GM23338 (cell line): Measurements from ENCODE around the gene MMP15. TPM values are rescaled to one million over a fixed set of nuclear protein-coding genes. Genes with fewer than 3 reads are reported as not detected.

Source experiments
- ATAC-seq: fragments of 200-7000 bp; cut with Tn5 transposase; 3 replicates; pipeline ENCODE4 v1.9.1; 2020
- DNase-seq: peaks from one replicate; pipeline ENCODE4 v3.0.0-alpha.2; 2015; ENCODE audit warnings: low spot score
- H2AFZ ChIP-seq: fragments of 200-600 bp; sonication (generic); 2 replicates; pipeline ENCODE4 v1.8.0; 2016; ENCODE audit warnings: antibody characterized with exemption, mild to moderate bottlenecking, moderate library complexity
- H3F3A ChIP-seq: fragments of 200-600 bp; sonication (generic); replicated peaks from 2 replicates; pipeline ENCODE4 v1.8.0; 2017; ENCODE audit warnings: antibody characterized with exemption, mixed run types, low read depth
- H3K27ac ChIP-seq: fragments of 200-600 bp; sonication (generic); 2 replicates; pipeline ENCODE4 v1.6.1; 2016; ENCODE audit warnings: low read depth
- H3K27me3 ChIP-seq: fragments of 200-600 bp; sonication (generic); 2 replicates; pipeline ENCODE4 v1.8.0; 2016; ENCODE audit warnings: mild to moderate bottlenecking, mixed run types, moderate library complexity; ENCODE audit not compliant: insufficient read depth
- H3K36me3 ChIP-seq: fragments of 200-600 bp; sonication (generic); 2 replicates; pipeline ENCODE4 v1.8.0; 2016; ENCODE audit warnings: mild to moderate bottlenecking; ENCODE audit not compliant: insufficient read depth
- H3K4me1 ChIP-seq: fragments of 200-600 bp; sonication (generic); 2 replicates; pipeline ENCODE4 v1.8.0; 2016; ENCODE audit warnings: mild to moderate bottlenecking, moderate library complexity; ENCODE audit not compliant: insufficient read depth
- H3K4me2 ChIP-seq: fragments of 200-600 bp; sonication (generic); 2 replicates; pipeline ENCODE4 v1.7.1; 2017; ENCODE audit warnings: mixed run types
- H3K4me3 ChIP-seq: fragments of 200-600 bp; sonication (generic); 2 replicates; pipeline ENCODE4 v1.6.1; 2016; ENCODE audit warnings: mixed run types
- H3K79me2 ChIP-seq: fragments of 200-600 bp; sonication (generic); replicated peaks from 2 replicates; pipeline ENCODE4 v1.8.0; 2017; ENCODE audit warnings: mild to moderate bottlenecking; ENCODE audit not compliant: insufficient read depth
- H3K9me2 ChIP-seq: fragments of 200-600 bp; sonication (generic); 2 replicates; pipeline ENCODE4 v1.8.0; 2017; ENCODE audit not compliant: insufficient read depth
- H4K20me1 ChIP-seq: fragments of 200-600 bp; sonication (generic); replicated peaks from 2 replicates; pipeline ENCODE4 v1.8.0; 2017; ENCODE audit warnings: mild to moderate bottlenecking; ENCODE audit not compliant: insufficient read depth
- H3K27ac Mint-ChIP-seq: 2 replicates; pipeline ENCODE4 v1.8.0; 2020; ENCODE audit warnings: inconsistent platforms, mild to moderate bottlenecking, moderate library complexity, mixed read lengths
- H3K27me3 Mint-ChIP-seq: 3 replicates; pipeline ENCODE4 v1.8.0; 2022; ENCODE audit warnings: low read depth, mild to moderate bottlenecking, moderate library complexity, mixed read lengths, inconsistent platforms; ENCODE audit not compliant: insufficient read depth, poor library complexity
- H3K36me3 Mint-ChIP-seq: 3 replicates; pipeline ENCODE4 v1.8.0; 2021; ENCODE audit warnings: low read depth, mild to moderate bottlenecking, inconsistent platforms, moderate library complexity, mixed read lengths
- H3K4me1 Mint-ChIP-seq: 3 replicates; pipeline ENCODE4 v1.8.0; 2020; ENCODE audit warnings: mild to moderate bottlenecking, inconsistent platforms, mixed read lengths
- H3K4me3 Mint-ChIP-seq: 3 replicates; pipeline ENCODE4 v1.8.0; 2021; ENCODE audit warnings: moderate library complexity, mild to moderate bottlenecking, inconsistent platforms, mixed read lengths
- H3K9me3 Mint-ChIP-seq: 3 replicates; pipeline ENCODE4 v1.8.0; 2020; ENCODE audit warnings: moderate library complexity, mild to moderate bottlenecking, inconsistent platforms, mixed read lengths
- EZH2 ChIP-seq: fragments of 200-600 bp; sonication (generic); IDR thresholded peaks from one replicate; pipeline ENCODE4 v1.8.0; 2017; ENCODE audit warnings: antibody characterized with exemption, mild to moderate bottlenecking, low read depth; ENCODE audit not compliant: unreplicated experiment
- EZH2phosphoT487 ChIP-seq: fragments of 200-600 bp; sonication (generic); IDR thresholded peaks from one replicate; pipeline ENCODE4 v1.8.1; 2018; ENCODE audit warnings: antibody characterized with exemption; ENCODE audit not compliant: unreplicated experiment
- NANOG ChIP-seq: IDR thresholded peaks from 2 replicates; pipeline ENCODE4 v1.6.1; 2016; ENCODE audit warnings: antibody characterized with exemption, borderline replicate concordance
- POLR2AphosphoS5 ChIP-seq: IDR thresholded peaks from 2 replicates; pipeline ENCODE4 v1.6.1; 2016; ENCODE audit warnings: antibody characterized with exemption, low read depth
- STAT1 ChIP-seq: IDR thresholded peaks from one replicate; pipeline ENCODE4 v1.6.1; 2016; ENCODE audit warnings: antibody characterized with exemption; ENCODE audit not compliant: unreplicated experiment
- ZNF114 ChIP-seq: fragments of 250-450 bp; sonication (Bioruptor Pico); IDR thresholded peaks from 2 replicates; pipeline ENCODE4 v1.5.0; 2020; ENCODE audit warnings: mild to moderate bottlenecking, moderate library complexity
- ZNF331 ChIP-seq: fragments of 250-450 bp; sonication (Bioruptor Pico); IDR thresholded peaks from 2 replicates; pipeline ENCODE4 v1.5.0; 2020; ENCODE audit warnings: low read depth, mild to moderate bottlenecking, moderate library complexity
- polyA plus RNA-seq: library from polyadenylated mRNA; unstranded; fragments of >200 nt; fragmentation: Nextera tagmentation; extraction: Ambion mirVana; gene quantifications from 2 replicates; pipeline ENCODE4 v1.2.1, GENCODE V29; 2016
- total RNA-seq: library from RNA; depleted of rRNA; stranded (reverse); fragments of >200 nt; shearing (Covaris generic); gene quantifications from 2 replicates; pipeline ENCODE4 v1.2.3, GENCODE V29; 2014
- TF ChIP-seq, protein P1 (sequence below): fragments of 250-450 bp; sonication (Bioruptor Pico); IDR thresholded peaks from 2 replicates; pipeline ENCODE4 v1.5.0; 2020; ENCODE audit warnings: mild to moderate bottlenecking, moderate library complexity
- TF ChIP-seq, protein P2 (sequence below): IDR thresholded peaks from one replicate; pipeline ENCODE4 v1.6.1; 2018; ENCODE audit warnings: antibody characterized with exemption; ENCODE audit not compliant: unreplicated experiment
- TF ChIP-seq, protein P3 (sequence below): IDR thresholded peaks from 2 replicates; pipeline ENCODE4 v1.6.1; 2016; ENCODE audit warnings: antibody characterized with exemption

Gene MMP15
- total and polyA plus RNA-seq, 2 experiments from 2014 or later = 10.9 to 79.1 TPM

DNA sequence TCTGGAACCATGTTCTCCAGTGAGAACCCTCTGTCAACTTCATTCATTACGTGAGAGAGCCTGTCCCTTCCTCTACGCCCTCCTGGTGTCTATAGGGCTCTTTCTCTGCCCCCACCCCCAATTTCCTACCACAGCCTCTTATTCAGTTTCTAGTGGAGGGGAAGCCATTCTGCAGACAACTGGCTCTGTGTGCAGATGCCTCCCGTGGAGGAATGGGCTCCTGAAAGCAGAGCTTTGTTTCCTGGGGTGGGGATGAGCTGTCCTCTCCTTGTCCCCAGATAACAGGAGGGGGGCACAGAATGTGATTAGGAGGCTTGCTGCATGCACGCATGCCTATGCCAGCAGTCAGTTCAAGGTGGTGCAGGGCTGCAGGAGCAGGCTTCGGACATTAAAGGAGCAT, 31.6 kb downstream of the MMP15 start:
- Histone ChIP-seq H3K79me2 (no peaks in the 10 kb centered on the region), H3K9me2 (no peaks in the 10 kb centered on the region), H3K36me3 (no peaks in the 10 kb centered on the region), H3K27me3 (no peaks in the 10 kb centered on the region), H2AFZ (no peak overlapping the region), H3K27ac (no peak overlapping the region), H3K4me2 (no peak overlapping the region), H3K4me3 (no peak overlapping the region), H3F3A (no peaks in the 10 kb centered on the region), H3K4me1 (no peaks in the 10 kb centered on the region), H4K20me1 (no peaks in the 10 kb centered on the region)
- ATAC-seq (no peak), DNase-seq (no peak)
- H3K9me3 Mint-ChIP-seq = no peaks in the 10 kb centered on the region
- TF ChIP-seq POLR2AphosphoS5 = no peak
- no peak for TF ChIP-seq ZNF331 (CRISPR knock-in tag)
- TF ChIP-seq NANOG = no peak
- TF ChIP-seq STAT1 = no peak
- H3K4me3 Mint-ChIP-seq = no peak overlapping the region
- peaks cover 7% of the 10 kb centered on the region for H3K27me3 Mint-ChIP-seq
- H3K36me3 Mint-ChIP-seq = no peaks in the 10 kb centered on the region
- H3K27ac Mint-ChIP-seq = no peak overlapping the region
- peaks cover 5% of the 10 kb centered on the region; the same call in 2 of the 3 replicates for H3K4me1 Mint-ChIP-seq

DNA sequence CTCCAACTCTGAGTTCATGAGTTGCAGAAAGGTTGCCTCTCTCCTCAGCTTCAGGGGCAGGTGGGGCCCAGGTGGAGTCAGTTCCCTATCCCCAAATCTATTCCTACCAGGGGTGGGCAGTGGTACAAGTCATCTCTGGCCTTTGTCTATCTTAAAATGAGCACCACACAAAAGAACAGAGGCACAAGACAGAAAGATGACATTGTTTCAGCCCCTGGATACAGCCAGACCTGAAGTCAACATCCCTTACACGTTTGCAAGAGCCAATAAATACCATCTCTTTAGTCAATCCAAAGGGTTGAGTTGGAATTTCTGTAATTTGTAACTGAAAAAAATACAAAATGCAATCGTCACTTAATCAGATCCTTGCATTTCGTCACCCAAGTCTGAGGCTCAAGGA, 32.2 kb downstream of the MMP15 start:
- Mint-ChIP-seq H3K4me1 (peaks cover 6% of the 10 kb centered on the region), H3K36me3 (no peaks in the 10 kb centered on the region), H3K4me3 (no peak overlapping the region), H3K9me3 (no peaks in the 10 kb centered on the region), H3K27ac (no peak overlapping the region), H3K27me3 (peaks cover 5% of the 10 kb centered on the region)
- H3K27me3 ChIP-seq = no peaks in the 10 kb centered on the region
- H3K36me3 ChIP-seq = no peaks in the 10 kb centered on the region
- no peaks in the 10 kb centered on the region for H3K4me1 ChIP-seq
- no peaks in the 10 kb centered on the region for H3K79me2 ChIP-seq
- H3K4me2 ChIP-seq = no peak overlapping the region
- no peaks in the 10 kb centered on the region for H4K20me1 ChIP-seq
- no peak overlapping the region for H3K4me3 ChIP-seq
- H3K27ac ChIP-seq = no peak overlapping the region
- ATAC-seq (no peak), DNase-seq (no peak)
- no peaks in the 10 kb centered on the region for H3F3A ChIP-seq
- H2AFZ ChIP-seq = no peak overlapping the region
- H3K9me2 ChIP-seq = no peaks in the 10 kb centered on the region
- TF ChIP-seq ZNF331 (CRISPR knock-in tag) (no peak), POLR2AphosphoS5 (no peak), EZH2 (no peak), ZNF114 (CRISPR knock-in tag) (no peak), STAT1 (no peak), NANOG (no peak), EZH2phosphoT487 (no peak)
- TF ChIP-seq, protein P1, sequence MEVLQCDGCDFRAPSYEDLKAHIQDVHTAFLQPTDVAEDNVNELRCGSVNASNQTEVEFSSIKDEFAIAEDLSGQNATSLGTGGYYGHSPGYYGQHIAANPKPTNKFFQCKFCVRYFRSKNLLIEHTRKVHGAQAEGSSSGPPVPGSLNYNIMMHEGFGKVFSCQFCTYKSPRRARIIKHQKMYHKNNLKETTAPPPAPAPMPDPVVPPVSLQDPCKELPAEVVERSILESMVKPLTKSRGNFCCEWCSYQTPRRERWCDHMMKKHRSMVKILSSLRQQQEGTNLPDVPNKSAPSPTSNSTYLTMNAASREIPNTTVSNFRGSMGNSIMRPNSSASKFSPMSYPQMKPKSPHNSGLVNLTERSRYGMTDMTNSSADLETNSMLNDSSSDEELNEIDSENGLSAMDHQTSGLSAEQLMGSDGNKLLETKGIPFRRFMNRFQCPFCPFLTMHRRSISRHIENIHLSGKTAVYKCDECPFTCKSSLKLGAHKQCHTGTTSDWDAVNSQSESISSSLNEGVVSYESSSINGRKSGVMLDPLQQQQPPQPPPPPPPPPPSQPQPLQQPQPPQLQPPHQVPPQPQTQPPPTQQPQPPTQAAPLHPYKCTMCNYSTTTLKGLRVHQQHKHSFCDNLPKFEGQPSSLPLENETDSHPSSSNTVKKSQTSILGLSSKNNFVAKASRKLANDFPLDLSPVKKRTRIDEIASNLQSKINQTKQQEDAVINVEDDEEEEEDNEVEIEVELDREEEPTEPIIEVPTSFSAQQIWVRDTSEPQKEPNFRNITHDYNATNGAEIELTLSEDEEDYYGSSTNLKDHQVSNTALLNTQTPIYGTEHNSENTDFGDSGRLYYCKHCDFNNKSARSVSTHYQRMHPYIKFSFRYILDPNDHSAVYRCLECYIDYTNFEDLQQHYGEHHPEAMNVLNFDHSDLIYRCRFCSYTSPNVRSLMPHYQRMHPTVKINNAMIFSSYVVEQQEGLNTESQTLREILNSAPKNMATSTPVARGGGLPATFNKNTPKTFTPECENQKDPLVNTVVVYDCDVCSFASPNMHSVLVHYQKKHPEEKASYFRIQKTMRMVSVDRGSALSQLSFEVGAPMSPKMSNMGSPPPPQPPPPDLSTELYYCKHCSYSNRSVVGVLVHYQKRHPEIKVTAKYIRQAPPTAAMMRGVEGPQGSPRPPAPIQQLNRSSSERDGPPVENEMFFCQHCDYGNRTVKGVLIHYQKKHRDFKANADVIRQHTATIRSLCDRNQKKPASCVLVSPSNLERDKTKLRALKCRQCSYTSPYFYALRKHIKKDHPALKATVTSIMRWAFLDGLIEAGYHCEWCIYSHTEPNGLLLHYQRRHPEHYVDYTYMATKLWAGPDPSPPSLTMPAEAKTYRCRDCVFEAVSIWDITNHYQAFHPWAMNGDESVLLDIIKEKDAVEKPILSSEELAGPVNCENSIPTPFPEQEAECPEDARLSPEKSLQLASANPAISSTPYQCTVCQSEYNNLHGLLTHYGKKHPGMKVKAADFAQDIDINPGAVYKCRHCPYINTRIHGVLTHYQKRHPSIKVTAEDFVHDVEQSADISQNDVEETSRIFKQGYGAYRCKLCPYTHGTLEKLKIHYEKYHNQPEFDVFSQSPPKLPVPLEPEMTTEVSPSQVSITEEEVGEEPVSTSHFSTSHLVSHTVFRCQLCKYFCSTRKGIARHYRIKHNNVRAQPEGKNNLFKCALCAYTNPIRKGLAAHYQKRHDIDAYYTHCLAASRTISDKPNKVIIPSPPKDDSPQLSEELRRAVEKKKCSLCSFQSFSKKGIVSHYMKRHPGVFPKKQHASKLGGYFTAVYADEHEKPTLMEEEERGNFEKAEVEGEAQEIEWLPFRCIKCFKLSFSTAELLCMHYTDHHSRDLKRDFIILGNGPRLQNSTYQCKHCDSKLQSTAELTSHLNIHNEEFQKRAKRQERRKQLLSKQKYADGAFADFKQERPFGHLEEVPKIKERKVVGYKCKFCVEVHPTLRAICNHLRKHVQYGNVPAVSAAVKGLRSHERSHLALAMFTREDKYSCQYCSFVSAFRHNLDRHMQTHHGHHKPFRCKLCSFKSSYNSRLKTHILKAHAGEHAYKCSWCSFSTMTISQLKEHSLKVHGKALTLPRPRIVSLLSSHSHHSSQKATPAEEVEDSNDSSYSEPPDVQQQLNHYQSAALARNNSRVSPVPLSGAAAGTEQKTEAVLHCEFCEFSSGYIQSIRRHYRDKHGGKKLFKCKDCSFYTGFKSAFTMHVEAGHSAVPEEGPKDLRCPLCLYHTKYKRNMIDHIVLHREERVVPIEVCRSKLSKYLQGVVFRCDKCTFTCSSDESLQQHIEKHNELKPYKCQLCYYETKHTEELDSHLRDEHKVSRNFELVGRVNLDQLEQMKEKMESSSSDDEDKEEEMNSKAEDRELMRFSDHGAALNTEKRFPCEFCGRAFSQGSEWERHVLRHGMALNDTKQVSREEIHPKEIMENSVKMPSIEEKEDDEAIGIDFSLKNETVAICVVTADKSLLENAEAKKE = no peak
- TF ChIP-seq, protein P2, sequence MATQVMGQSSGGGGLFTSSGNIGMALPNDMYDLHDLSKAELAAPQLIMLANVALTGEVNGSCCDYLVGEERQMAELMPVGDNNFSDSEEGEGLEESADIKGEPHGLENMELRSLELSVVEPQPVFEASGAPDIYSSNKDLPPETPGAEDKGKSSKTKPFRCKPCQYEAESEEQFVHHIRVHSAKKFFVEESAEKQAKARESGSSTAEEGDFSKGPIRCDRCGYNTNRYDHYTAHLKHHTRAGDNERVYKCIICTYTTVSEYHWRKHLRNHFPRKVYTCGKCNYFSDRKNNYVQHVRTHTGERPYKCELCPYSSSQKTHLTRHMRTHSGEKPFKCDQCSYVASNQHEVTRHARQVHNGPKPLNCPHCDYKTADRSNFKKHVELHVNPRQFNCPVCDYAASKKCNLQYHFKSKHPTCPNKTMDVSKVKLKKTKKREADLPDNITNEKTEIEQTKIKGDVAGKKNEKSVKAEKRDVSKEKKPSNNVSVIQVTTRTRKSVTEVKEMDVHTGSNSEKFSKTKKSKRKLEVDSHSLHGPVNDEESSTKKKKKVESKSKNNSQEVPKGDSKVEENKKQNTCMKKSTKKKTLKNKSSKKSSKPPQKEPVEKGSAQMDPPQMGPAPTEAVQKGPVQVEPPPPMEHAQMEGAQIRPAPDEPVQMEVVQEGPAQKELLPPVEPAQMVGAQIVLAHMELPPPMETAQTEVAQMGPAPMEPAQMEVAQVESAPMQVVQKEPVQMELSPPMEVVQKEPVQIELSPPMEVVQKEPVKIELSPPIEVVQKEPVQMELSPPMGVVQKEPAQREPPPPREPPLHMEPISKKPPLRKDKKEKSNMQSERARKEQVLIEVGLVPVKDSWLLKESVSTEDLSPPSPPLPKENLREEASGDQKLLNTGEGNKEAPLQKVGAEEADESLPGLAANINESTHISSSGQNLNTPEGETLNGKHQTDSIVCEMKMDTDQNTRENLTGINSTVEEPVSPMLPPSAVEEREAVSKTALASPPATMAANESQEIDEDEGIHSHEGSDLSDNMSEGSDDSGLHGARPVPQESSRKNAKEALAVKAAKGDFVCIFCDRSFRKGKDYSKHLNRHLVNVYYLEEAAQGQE = no peak
- TF ChIP-seq, protein P3, sequence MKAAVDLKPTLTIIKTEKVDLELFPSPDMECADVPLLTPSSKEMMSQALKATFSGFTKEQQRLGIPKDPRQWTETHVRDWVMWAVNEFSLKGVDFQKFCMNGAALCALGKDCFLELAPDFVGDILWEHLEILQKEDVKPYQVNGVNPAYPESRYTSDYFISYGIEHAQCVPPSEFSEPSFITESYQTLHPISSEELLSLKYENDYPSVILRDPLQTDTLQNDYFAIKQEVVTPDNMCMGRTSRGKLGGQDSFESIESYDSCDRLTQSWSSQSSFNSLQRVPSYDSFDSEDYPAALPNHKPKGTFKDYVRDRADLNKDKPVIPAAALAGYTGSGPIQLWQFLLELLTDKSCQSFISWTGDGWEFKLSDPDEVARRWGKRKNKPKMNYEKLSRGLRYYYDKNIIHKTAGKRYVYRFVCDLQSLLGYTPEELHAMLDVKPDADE = no peak
